Measurements from ENCODE around the gene ZDHHC19. TPM values are rescaled to one million over a fixed set of nuclear protein-coding genes. Genes with fewer than 3 reads are reported as not detected.

ZDHHC19 gene
- total and polyA plus RNA-seq, 2 experiments from 2014 or later = 0.77 TPM; not detected in 1

DNA sequence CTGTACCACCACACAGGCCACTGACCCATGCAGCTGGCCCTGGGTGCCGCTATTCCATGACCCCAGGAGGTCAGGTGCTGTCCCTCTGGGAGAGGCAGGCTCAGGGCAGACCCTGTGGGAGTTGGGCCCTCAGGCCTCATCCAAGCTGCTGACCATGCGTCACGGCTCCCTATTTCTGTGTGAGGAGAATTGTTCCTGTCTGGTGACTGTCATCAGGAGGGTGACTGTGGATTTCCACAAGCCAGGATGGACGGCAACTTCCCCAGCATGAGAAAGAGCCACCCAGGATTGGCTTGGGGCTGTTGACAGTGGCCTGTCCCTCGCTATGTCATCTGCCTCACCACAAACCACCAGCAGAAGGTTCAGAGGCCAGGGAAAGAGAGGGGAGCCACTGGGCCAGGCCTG is 41.4 kb downstream of the ZDHHC19 start:
- H3K36me3 ChIP-seq (replicated peaks; ENCODE audit: insufficient read depth, low read depth) = no peaks in the 10 kb centered on the region

DNA sequence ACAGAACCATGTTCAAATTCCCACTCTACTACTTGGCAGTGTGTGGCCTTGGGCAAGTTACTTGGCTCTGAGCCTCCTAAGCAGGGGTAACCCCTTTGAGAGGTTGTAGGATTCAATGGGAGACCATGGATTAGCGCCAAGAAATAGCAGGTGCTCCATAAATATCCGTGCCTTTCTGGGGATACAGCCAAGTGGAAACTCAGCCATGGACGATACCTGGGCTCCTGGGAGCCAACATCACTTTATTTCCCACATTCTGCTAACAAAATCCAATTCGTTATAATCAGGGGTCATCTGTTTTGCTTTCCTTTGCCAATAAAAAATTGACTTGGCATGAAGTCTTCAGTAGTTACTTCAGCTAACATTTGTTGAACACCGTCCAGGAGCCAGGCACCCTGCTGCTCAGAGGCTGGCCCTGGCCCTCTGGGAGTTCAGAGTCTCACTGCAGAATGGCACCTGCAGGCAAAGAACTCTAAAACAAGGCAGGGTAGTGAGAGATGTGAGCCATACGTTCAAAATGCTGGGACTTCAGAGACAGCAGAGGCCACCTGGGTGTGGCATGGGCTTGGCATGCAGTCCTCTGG is 42.3 kb downstream of the ZDHHC19 start:
- Histone ChIP-seq H3K4me3 (no peak overlapping the region), H3K9me3 (ENCODE audit: low read depth) (no peaks in the 10 kb centered on the region), H4K20me1 (ENCODE audit: insufficient read depth, poor library complexity, severe bottlenecking) (no peaks in the 10 kb centered on the region), H3K4me2 (no peak overlapping the region), H3K27ac (no peak overlapping the region), H3K79me2 (no peaks in the 10 kb centered on the region), H2AFZ (no peak overlapping the region), H3K9me2 (replicated peaks; ENCODE audit: insufficient read depth) (no peaks in the 10 kb centered on the region), H3K36me3 (replicated peaks; ENCODE audit: insufficient read depth, low read depth) (no peaks in the 10 kb centered on the region), H3K27me3 (no peaks in the 10 kb centered on the region), H3K4me1 (ENCODE audit: insufficient read depth) (peaks cover under 1% of the 10 kb centered on the region)
- no peak for DNase-seq (ENCODE audit: low spot score)
- WGBS (ENCODE audit: low lambda C conversion rate, missing lambda C conversion rate) = 82% methylated on average over 6 of the region's 6 CpGs
- no peak for TF ChIP-seq EZH2 (IDR thresholded peaks at IDR 0.05; ENCODE audit: borderline replicate concordance)
- TF ChIP-seq, protein P1, sequence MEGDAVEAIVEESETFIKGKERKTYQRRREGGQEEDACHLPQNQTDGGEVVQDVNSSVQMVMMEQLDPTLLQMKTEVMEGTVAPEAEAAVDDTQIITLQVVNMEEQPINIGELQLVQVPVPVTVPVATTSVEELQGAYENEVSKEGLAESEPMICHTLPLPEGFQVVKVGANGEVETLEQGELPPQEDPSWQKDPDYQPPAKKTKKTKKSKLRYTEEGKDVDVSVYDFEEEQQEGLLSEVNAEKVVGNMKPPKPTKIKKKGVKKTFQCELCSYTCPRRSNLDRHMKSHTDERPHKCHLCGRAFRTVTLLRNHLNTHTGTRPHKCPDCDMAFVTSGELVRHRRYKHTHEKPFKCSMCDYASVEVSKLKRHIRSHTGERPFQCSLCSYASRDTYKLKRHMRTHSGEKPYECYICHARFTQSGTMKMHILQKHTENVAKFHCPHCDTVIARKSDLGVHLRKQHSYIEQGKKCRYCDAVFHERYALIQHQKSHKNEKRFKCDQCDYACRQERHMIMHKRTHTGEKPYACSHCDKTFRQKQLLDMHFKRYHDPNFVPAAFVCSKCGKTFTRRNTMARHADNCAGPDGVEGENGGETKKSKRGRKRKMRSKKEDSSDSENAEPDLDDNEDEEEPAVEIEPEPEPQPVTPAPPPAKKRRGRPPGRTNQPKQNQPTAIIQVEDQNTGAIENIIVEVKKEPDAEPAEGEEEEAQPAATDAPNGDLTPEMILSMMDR (IDR thresholded peaks at IDR 0.05; ENCODE audit: poor library complexity) = no peak
- TF ChIP-seq EZH2phosphoT487 (IDR thresholded peaks at IDR 0.05; ENCODE audit: low read depth, severe bottlenecking, unreplicated experiment) = no peak

More for the DNA sequence above, 41.4 kb downstream of the ZDHHC19 start:
- no peaks in the 10 kb centered on the region for H3K79me2 ChIP-seq
- H3K9me3 ChIP-seq (ENCODE audit: low read depth) = no peaks in the 10 kb centered on the region
- WGBS (ENCODE audit: low lambda C conversion rate, missing lambda C conversion rate) = 94% methylated on average over 5 of the region's 5 CpGs
- no peak overlapping the region for H3K4me2 ChIP-seq
- no peaks in the 10 kb centered on the region for H3K4me1 ChIP-seq (ENCODE audit: insufficient read depth)
- no peaks in the 10 kb centered on the region for H3K9me2 ChIP-seq (replicated peaks; ENCODE audit: insufficient read depth)
- no peak overlapping the region for H3K4me3 ChIP-seq
- no peaks in the 10 kb centered on the region for H4K20me1 ChIP-seq (ENCODE audit: insufficient read depth, poor library complexity, severe bottlenecking)
- no peak for TF ChIP-seq EZH2 (IDR thresholded peaks at IDR 0.05; ENCODE audit: borderline replicate concordance)
- TF ChIP-seq EZH2phosphoT487 (IDR thresholded peaks at IDR 0.05; ENCODE audit: low read depth, severe bottlenecking, unreplicated experiment) = no peak
- TF ChIP-seq, protein P1 (IDR thresholded peaks at IDR 0.05; ENCODE audit: poor library complexity) = no peak
- no peak overlapping the region for H3K27ac ChIP-seq
- H2AFZ ChIP-seq = no peak overlapping the region
- no peaks in the 10 kb centered on the region for H3K27me3 ChIP-seq
- DNase-seq (ENCODE audit: low spot score) = no peak

DNA sequence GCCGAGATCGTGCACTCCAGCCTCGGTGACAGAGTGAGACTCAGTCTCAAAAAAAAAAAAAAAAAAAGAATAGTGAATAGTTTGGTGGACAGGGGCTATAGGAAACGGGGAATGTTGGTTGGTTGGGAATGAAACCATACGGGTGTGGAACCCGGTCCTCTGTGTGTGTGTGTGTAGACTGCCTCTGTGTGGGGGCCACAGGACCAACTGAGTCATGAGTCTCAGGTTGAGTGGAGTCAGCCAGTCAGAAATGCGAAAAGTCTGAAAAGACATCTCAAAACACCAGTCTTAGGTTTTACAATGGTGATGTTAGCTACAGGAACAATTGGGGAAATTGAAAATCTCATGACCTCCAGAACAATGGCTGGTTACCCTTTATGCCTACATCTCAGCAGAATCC is 44.5 kb downstream of the ZDHHC19 start:
- H3K27ac ChIP-seq = no peak overlapping the region
- H3K36me3 ChIP-seq (replicated peaks; ENCODE audit: insufficient read depth, low read depth) = no peaks in the 10 kb centered on the region
- H4K20me1 ChIP-seq (ENCODE audit: insufficient read depth, poor library complexity, severe bottlenecking) = no peaks in the 10 kb centered on the region
- no peak overlapping the region for H3K4me2 ChIP-seq
- H3K79me2 ChIP-seq = no peaks in the 10 kb centered on the region
- no peaks in the 10 kb centered on the region for H3K9me3 ChIP-seq (ENCODE audit: low read depth)
- WGBS (ENCODE audit: low lambda C conversion rate, missing lambda C conversion rate) = 95% methylated on average over 6 of the region's 7 CpGs
- DNase-seq (ENCODE audit: low spot score) = no peak
- no peak overlapping the region for H2AFZ ChIP-seq
- H3K27me3 ChIP-seq = no peaks in the 10 kb centered on the region
- TF ChIP-seq, protein P1 (IDR thresholded peaks at IDR 0.05; ENCODE audit: poor library complexity) = no peak
- TF ChIP-seq EZH2phosphoT487 (IDR thresholded peaks at IDR 0.05; ENCODE audit: low read depth, severe bottlenecking, unreplicated experiment) (no peak), EZH2 (IDR thresholded peaks at IDR 0.05; ENCODE audit: borderline replicate concordance) (no peak)
- peaks cover 7% of the 10 kb centered on the region for H3K4me1 ChIP-seq (ENCODE audit: insufficient read depth)
- H3K4me3 ChIP-seq = no peak overlapping the region
- no peaks in the 10 kb centered on the region for H3K9me2 ChIP-seq (replicated peaks; ENCODE audit: insufficient read depth)
